ENCODE data around the gene AMFR. TPM values are rescaled to one million over a fixed set of nuclear protein-coding genes. Genes with fewer than 3 reads are reported as not detected.

The AMFR gene
- total RNA-seq, 6 experiments from 2014 or later: 92.2 to 189 (median 137) TPM

- WGBS (ENCODE audit: insufficient coverage, low coverage, low lambda C conversion rate, missing lambda C conversion rate): 80% methylated on average over 2 of the region's 6 CpGs
- H3K9me3 ChIP-seq: no peaks in the 10 kb centered on the region
- H3K27ac ChIP-seq: no peak overlapping the region
- H3K27me3 ChIP-seq: no peaks in the 10 kb centered on the region
- H3K4me1 ChIP-seq: no peaks in the 10 kb centered on the region
- H3K4me3 ChIP-seq: no peak overlapping the region
- DNase-seq (no peak), ATAC-seq (no peak)
- intact Hi-C loops (cut with DNase I): loop anchor here (5.0 to 10.0 kb wide), 3 partner anchors 275 to 372 kb away; no protein-coding TSS in a partner anchor
- H3K36me3 ChIP-seq: peaks cover 0 to 6% (median 0%) of the 10 kb centered on the region in 4 donors
- TF ChIP-seq, protein P1, sequence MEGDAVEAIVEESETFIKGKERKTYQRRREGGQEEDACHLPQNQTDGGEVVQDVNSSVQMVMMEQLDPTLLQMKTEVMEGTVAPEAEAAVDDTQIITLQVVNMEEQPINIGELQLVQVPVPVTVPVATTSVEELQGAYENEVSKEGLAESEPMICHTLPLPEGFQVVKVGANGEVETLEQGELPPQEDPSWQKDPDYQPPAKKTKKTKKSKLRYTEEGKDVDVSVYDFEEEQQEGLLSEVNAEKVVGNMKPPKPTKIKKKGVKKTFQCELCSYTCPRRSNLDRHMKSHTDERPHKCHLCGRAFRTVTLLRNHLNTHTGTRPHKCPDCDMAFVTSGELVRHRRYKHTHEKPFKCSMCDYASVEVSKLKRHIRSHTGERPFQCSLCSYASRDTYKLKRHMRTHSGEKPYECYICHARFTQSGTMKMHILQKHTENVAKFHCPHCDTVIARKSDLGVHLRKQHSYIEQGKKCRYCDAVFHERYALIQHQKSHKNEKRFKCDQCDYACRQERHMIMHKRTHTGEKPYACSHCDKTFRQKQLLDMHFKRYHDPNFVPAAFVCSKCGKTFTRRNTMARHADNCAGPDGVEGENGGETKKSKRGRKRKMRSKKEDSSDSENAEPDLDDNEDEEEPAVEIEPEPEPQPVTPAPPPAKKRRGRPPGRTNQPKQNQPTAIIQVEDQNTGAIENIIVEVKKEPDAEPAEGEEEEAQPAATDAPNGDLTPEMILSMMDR (IDR thresholded peaks at IDR 0.05): no peak
- no peak for TF ChIP-seq POLR2A (IDR thresholded peaks at IDR 0.05)
Measured at GRCh38 chr16:56319376-56319775, 106.0 kb downstream of the AMFR start.

GRCh38 chr16:56318827-56319140, 106.6 kb downstream of the AMFR start:
- Histone ChIP-seq H3K36me3 (peaks cover 0 to 6% (median 0%) of the 10 kb centered on the region in 4 donors), H3K27ac (no peak overlapping the region), H3K4me1 (no peaks in the 10 kb centered on the region), H3K4me3 (no peak overlapping the region), H3K27me3 (no peaks in the 10 kb centered on the region), H3K9me3 (no peaks in the 10 kb centered on the region)
- WGBS (ENCODE audit: insufficient coverage, low coverage, low lambda C conversion rate, missing lambda C conversion rate): 45% methylated on average over 1 of the region's 1 CpG
- TF ChIP-seq POLR2A (IDR thresholded peaks at IDR 0.05): no peak
- TF ChIP-seq, protein P1 (IDR thresholded peaks at IDR 0.05): no peak
- no peak for ATAC-seq
- intact Hi-C loops (cut with DNase I): loop anchor here (5.0 to 10.0 kb wide), 3 partner anchors 274 to 371 kb away; no protein-coding TSS in a partner anchor
- no peak for DNase-seq

DNA sequence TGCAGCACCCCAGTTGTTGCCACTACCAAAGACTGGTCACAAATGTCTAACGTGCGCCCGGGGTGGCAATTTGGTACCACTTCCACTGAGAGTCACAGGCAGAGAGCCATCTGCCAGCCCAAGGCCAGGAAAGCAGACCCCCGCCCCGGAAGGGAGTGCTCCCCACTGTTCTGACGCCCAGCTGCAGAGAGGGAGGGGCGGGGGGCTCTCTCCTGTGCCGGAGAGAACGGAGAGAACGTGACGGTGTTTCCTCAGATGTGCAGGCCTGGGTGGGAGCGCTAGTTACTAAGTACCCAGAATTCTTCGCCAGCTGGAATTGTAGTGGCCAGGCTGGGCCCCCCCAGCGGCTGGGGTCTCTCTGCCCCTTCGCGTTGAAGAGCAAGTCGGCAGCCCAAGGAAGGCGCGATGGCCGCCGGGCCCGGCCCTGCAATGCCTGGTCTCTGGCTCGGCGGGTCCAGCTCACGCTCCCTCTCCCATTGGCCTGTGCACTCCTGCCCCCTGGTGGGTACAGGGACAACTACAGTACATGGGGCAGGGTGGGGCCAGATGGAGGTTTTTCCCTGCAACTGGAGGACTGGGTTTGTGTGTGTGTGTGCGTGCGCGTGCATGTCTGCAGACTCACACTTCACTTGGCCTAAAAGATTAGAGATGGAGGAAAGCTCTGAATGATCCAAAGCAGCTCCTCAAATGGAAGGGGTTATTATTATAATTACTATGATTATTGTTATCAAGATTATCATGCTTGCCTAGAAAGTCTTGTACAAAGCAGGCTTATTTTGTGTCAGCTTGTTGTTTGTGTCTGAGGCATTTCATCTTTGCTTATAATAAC, 107.1 kb downstream of the AMFR start:
- H3K27ac ChIP-seq: no peak overlapping the region
- intact Hi-C loops (cut with DNase I): loop anchor here (5.0 to 10.0 kb wide), 3 partner anchors 273 to 371 kb away; no protein-coding TSS in a partner anchor
- no peaks in the 10 kb centered on the region for H3K4me1 ChIP-seq
- H3K9me3 ChIP-seq: no peaks in the 10 kb centered on the region
- H3K4me3 ChIP-seq: no peak overlapping the region
- ATAC-seq: peak; percentile 96 to 99 (median 97)
- no peaks in the 10 kb centered on the region for H3K27me3 ChIP-seq
- peak; percentile 74 to 85 (median 81) for DNase-seq
- WGBS (ENCODE audit: insufficient coverage, low coverage, low lambda C conversion rate, missing lambda C conversion rate): 29% methylated on average over 11 of the region's 28 CpGs
- TF ChIP-seq, protein P1 (IDR thresholded peaks at IDR 0.05): peak; percentile 79 to 94 (median 92)
- TF ChIP-seq POLR2A (IDR thresholded peaks at IDR 0.05): no peak
- H3K36me3 ChIP-seq: peaks cover 0 to 6% (median 0%) of the 10 kb centered on the region in 4 donors

DNA sequence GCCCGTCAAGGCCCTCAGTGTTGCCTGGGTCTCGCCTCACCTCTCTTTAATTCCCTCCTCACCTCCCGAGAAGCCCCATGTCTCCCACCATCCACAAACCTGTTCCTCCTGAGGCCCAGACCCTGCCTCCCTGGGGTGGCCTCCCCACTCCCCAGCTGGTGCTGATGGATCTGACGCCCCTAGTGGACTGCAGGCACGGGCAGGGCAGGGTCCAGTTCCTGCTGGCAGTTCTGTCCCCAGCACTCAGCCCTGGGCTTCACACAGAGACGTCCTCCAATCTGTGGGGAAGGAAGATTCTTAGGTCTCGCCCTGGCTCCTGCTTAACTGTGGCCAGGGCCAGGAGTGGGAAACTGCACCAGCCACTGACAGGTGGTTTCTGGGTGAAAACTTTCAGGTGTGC, 108.8 kb downstream of the AMFR start:
- no peak overlapping the region for H3K4me3 ChIP-seq
- DNase-seq (no peak), ATAC-seq (no peak)
- no peaks in the 10 kb centered on the region for H3K9me3 ChIP-seq
- no peak overlapping the region for H3K27ac ChIP-seq
- intact Hi-C loops (cut with DNase I): loop anchor here (5.0 to 10.0 kb wide), 3 partner anchors 272 to 369 kb away; no protein-coding TSS in a partner anchor
- WGBS (ENCODE audit: insufficient coverage, low coverage, low lambda C conversion rate, missing lambda C conversion rate): 83% methylated on average over 4 of the region's 7 CpGs
- H3K27me3 ChIP-seq: no peaks in the 10 kb centered on the region
- TF ChIP-seq POLR2A (IDR thresholded peaks at IDR 0.05): no peak
- TF ChIP-seq, protein P1 (IDR thresholded peaks at IDR 0.05): peak in 1 of 4 donors; percentile 7
- peaks cover 0 to 6% (median 1%) of the 10 kb centered on the region in 4 donors for H3K36me3 ChIP-seq
- no peaks in the 10 kb centered on the region for H3K4me1 ChIP-seq

All from right lobe of liver (tissue), 6 donors.